Measurements from ENCODE around the gene C20orf96.
A peak's percentile ranks its signal among the peaks of the same experiment; 100 is the strongest.

The C20orf96 gene

DNA sequence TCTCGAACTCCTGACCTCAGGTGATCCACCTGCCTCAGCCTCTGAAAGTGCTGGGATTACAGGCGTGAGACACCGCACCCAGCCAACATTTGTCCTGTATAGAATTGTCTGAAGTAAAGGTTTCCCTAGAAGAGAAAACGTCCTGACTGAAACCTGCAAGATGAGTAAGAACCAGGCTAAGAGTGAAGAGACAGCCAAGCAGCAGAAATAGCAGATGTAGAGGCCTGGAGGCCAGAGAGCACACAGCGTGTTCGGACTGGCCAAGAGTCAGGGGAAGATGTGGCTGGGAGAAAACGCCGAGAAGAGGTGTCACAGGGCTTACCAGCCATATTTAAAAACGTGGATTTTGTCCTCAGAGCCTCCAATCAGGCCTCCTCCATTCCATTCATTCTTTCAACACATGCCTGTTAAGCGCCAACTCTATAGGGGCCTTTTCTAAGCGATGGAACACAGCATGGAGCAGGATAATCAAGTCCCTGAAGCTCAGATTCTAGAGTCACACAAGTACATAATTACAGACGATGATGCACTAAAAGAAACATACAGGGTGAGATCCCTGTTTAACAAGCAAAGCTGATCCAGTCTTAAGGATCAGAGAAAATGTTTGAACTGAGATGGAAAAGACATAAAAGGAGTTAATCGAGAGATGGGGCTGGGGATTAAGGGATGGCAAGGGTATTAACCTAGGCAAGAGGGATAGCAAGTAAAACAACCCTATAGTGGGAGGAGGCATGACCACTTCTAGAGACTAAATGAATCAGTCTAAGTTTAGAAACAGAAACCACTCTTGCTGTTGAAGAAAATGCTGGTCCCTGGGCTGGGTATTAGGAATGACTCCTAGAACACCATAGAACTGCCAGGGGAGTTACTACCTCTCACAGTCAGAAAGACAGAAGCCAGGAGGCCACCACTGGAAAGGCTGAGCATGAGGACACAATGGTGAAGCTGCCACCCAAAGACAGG, 11.6 kb upstream of the C20orf96 start:
- no peak overlapping the region for H3K4me2 ChIP-seq (ENCODE audit: low read length)
- no peak overlapping the region for H4K12ac ChIP-seq (ENCODE audit: low read depth, low read length)
- H3K4ac ChIP-seq (ENCODE audit: low read depth, low read length) = no peak overlapping the region
- no peak overlapping the region for H2BK120ac ChIP-seq (ENCODE audit: insufficient read depth, low read length, poor library complexity)
- H4K8ac ChIP-seq (ENCODE audit: low read depth, low read length) = no peak overlapping the region
- H3K4me1 ChIP-seq (ENCODE audit: control insufficient read depth in 1 of 2, insufficient read depth in 2 of 2, low read length in 2 of 2) = peaks cover 18 to 19% of the 10 kb centered on the region in 2 experiments
- no peaks in the 10 kb centered on the region for H3K27me3 ChIP-seq (ENCODE audit: insufficient read depth, low read length)
- no peak overlapping the region for H2BK12ac ChIP-seq (ENCODE audit: low read length)
- H3K18ac ChIP-seq (ENCODE audit: low read length) = no peak overlapping the region
- DNase-seq = peak; percentile 14 to 48
- no peak overlapping the region for H2AFZ ChIP-seq (ENCODE audit: insufficient read depth, low read length, poor library complexity)
- peaks cover 11% of the 10 kb centered on the region for H3K79me2 ChIP-seq (ENCODE audit: control insufficient read depth, insufficient read depth, low read length, poor library complexity)
- no peaks in the 10 kb centered on the region for H3K36me3 ChIP-seq (ENCODE audit: control insufficient read depth in 1 of 2, insufficient read depth in 2 of 2, low read length in 2 of 2)
- H2AK5ac ChIP-seq (ENCODE audit: low read length) = no peak overlapping the region
- H3K9ac ChIP-seq (ENCODE audit: low read length) = no peak overlapping the region
- H3K79me1 ChIP-seq (ENCODE audit: low read length) = peaks cover 9% of the 10 kb centered on the region
- no CpG with 5 or more reads among the region's 13 CpGs for WGBS (ENCODE audit: extremely low coverage, insufficient coverage, insufficient read length)
- H3K4me3 ChIP-seq (ENCODE audit: low read depth, low read length) = no peak overlapping the region
- no peak overlapping the region for H3K14ac ChIP-seq (ENCODE audit: low read length)
- peaks cover 2% of the 10 kb centered on the region for H3K9me3 ChIP-seq (ENCODE audit: insufficient read depth, low read depth, low read length)
- H4K91ac ChIP-seq (ENCODE audit: low read depth, low read length) = no peak overlapping the region
- H3K23ac ChIP-seq (ENCODE audit: low read length) = no peak overlapping the region
- H3K27ac ChIP-seq (ENCODE audit: low read depth, low read length) = no peak overlapping the region
- H2BK5ac ChIP-seq (ENCODE audit: low read depth, low read length, poor library complexity) = no peak overlapping the region

DNA sequence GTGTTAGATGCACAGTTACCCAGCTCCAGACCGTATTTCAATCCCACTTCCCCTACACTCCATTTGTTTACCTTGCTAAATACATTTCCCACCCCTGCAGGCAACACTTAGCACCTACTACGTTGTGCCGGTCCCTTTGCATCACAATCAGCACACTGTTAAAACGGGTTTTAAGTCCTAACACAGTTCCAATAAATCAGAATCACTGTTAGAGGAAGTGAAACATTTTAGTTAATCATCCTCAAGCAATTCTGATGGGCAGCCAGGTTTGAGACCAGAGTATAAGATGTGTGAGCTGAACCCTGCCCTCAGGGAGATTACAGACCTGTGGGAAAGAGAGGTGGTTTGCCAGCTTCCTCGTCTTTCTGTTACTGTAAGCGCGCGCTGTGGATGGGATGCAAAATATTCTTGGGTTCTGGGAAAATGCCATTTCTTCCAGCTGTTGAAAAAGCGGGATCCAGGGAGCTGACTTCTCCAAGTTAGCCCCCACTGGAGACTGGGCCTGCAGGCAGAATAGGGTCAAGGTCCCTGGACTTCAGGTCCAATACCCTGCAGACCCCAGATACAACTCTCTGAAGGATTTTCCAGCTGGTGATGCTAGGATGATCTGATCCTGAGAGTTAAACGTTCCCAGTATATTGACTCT, 9.9 kb upstream of the C20orf96 start:
- Histone ChIP-seq H3K14ac (ENCODE audit: low read length) (no peak overlapping the region), H3K4me3 (ENCODE audit: low read depth, low read length) (no peak overlapping the region), H2BK12ac (ENCODE audit: low read length) (no peak overlapping the region), H3K27me3 (ENCODE audit: insufficient read depth, low read length) (no peaks in the 10 kb centered on the region), H3K9me3 (ENCODE audit: insufficient read depth, low read depth, low read length) (peaks cover 2% of the 10 kb centered on the region), H2AK5ac (ENCODE audit: low read length) (no peak overlapping the region), H3K27ac (ENCODE audit: low read depth, low read length) (no peak overlapping the region), H4K12ac (ENCODE audit: low read depth, low read length) (no peak overlapping the region), H4K91ac (ENCODE audit: low read depth, low read length) (no peak overlapping the region), H2BK5ac (ENCODE audit: low read depth, low read length, poor library complexity) (no peak overlapping the region), H3K23ac (ENCODE audit: low read length) (no peak overlapping the region), H4K8ac (ENCODE audit: low read depth, low read length) (no peak overlapping the region), H3K9ac (ENCODE audit: low read length) (no peak overlapping the region), H3K4ac (ENCODE audit: low read depth, low read length) (no peak overlapping the region), H3K79me2 (ENCODE audit: control insufficient read depth, insufficient read depth, low read length, poor library complexity) (peaks cover 11% of the 10 kb centered on the region), H3K18ac (ENCODE audit: low read length) (no peak overlapping the region), H2BK120ac (ENCODE audit: insufficient read depth, low read length, poor library complexity) (no peak overlapping the region), H3K4me1 (ENCODE audit: control insufficient read depth in 1 of 2, insufficient read depth in 2 of 2, low read length in 2 of 2) (peaks cover 18 to 21% of the 10 kb centered on the region in 2 experiments), H3K79me1 (ENCODE audit: low read length) (peaks cover 11% of the 10 kb centered on the region), H2AFZ (ENCODE audit: insufficient read depth, low read length, poor library complexity) (no peak overlapping the region), H3K4me2 (ENCODE audit: low read length) (no peak overlapping the region), H3K36me3 (ENCODE audit: control insufficient read depth in 1 of 2, insufficient read depth in 2 of 2, low read length in 2 of 2) (no peaks in the 10 kb centered on the region)
- no peak for DNase-seq
- no CpG with 5 or more reads among the region's 10 CpGs for WGBS (ENCODE audit: extremely low coverage, insufficient coverage, insufficient read length)

DNA sequence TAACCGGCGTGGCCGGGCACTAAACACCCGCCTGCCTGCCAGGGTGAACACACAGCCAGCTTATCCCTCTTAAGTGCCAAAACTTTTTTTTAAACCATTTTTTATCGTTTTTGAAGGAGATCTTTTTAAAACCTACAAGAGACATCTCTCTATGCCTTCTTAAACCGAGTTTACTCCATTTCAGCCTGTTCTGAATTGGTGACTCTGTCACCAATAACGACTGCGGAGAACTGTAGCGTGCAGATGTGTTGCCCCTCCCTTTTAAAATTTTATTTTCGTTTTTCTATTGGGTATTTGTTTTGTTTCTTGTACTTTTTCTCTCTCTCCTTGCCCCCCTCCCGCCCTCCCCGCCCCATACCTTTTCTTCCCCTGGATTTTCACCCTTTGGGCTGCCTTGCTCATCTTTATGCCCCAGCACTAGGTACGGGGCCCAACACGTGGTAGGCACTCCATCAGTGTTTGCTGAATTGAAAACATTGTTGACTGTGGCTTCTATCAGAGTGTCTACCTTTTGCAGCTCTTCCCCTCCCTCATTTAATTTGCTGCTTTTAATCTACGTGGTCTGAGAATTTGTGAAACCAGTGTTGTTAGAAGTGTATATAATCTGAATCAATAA, 8.3 kb upstream of the C20orf96 start:
- Histone ChIP-seq H3K36me3 (ENCODE audit: control insufficient read depth in 1 of 2, insufficient read depth in 2 of 2, low read length in 2 of 2) (no peaks in the 10 kb centered on the region), H3K79me2 (ENCODE audit: control insufficient read depth, insufficient read depth, low read length, poor library complexity) (peaks cover 11% of the 10 kb centered on the region), H2BK120ac (ENCODE audit: insufficient read depth, low read length, poor library complexity) (no peak overlapping the region), H3K4ac (ENCODE audit: low read depth, low read length) (peak overlapping the region; percentile 73), H2BK12ac (ENCODE audit: low read length) (no peak overlapping the region), H3K4me3 (ENCODE audit: low read depth, low read length) (peak overlapping the region; percentile 84), H3K4me1 (ENCODE audit: control insufficient read depth in 1 of 2, insufficient read depth in 2 of 2, low read length in 2 of 2) (peaks cover 18 to 21% of the 10 kb centered on the region in 2 experiments), H2BK5ac (ENCODE audit: low read depth, low read length, poor library complexity) (no peak overlapping the region), H2AK5ac (ENCODE audit: low read length) (peak overlapping the region; percentile 40), H3K4me2 (ENCODE audit: low read length) (peak overlapping the region; percentile 92), H3K23ac (ENCODE audit: low read length) (peak overlapping the region; percentile 22), H4K8ac (ENCODE audit: low read depth, low read length) (peak overlapping the region; percentile 14), H3K18ac (ENCODE audit: low read length) (peak overlapping the region; percentile 81), H3K9ac (ENCODE audit: low read length) (peak overlapping the region; percentile 99), H2AFZ (ENCODE audit: insufficient read depth, low read length, poor library complexity) (peak overlapping the region; percentile 37), H3K27ac (ENCODE audit: low read depth, low read length) (no peak overlapping the region), H4K12ac (ENCODE audit: low read depth, low read length) (no peak overlapping the region), H3K9me3 (ENCODE audit: insufficient read depth, low read depth, low read length) (peaks cover 2% of the 10 kb centered on the region), H3K14ac (ENCODE audit: low read length) (peak overlapping the region; percentile 53), H4K91ac (ENCODE audit: low read depth, low read length) (no peak overlapping the region), H3K79me1 (ENCODE audit: low read length) (peaks cover 11% of the 10 kb centered on the region), H3K27me3 (ENCODE audit: insufficient read depth, low read length) (no peaks in the 10 kb centered on the region)
- no CpG with 5 or more reads among the region's 15 CpGs for WGBS (ENCODE audit: extremely low coverage, insufficient coverage, insufficient read length)
- DNase-seq = no peak

Measured in trophoblast cell (in vitro differentiated cells and primary cell).